ENCODE measurements around the gene TAS2R40.
A peak's percentile ranks its signal among the peaks of the same experiment; 100 is the strongest.

Gene TAS2R40

GRCh38 chr7:143237366-143237765, 15.5 kb downstream of the TAS2R40 start:
- no peak overlapping the region for H3K4me3 ChIP-seq (ENCODE audit: low read length in 2 of 2)
- no peak overlapping the region for H2BK15ac ChIP-seq (ENCODE audit: low read length)
- no peak overlapping the region for H2BK5ac ChIP-seq (ENCODE audit: low read length)
- peaks cover 0 to 3% (median 0%) of the 10 kb centered on the region in 3 experiments for H3K27me3 ChIP-seq (ENCODE audit: control insufficient read depth in 3 of 3, insufficient read depth in 3 of 3, low read depth in 1 of 3, low read length in 3 of 3)
- H3K9me3 ChIP-seq (replicated peaks in 1 of 2; ENCODE audit: control insufficient read depth in 2 of 2, insufficient read depth in 1 of 2, low read depth in 1 of 2, low read length in 2 of 2), result peaks cover 0 to 5% of the 10 kb centered on the region in 2 donors
- no peak overlapping the region for H3K4me2 ChIP-seq (ENCODE audit: insufficient read depth, low read length, poor library complexity, severe bottlenecking)
- H3K36me3 ChIP-seq (replicated peaks in 1 of 2; ENCODE audit: control insufficient read depth in 2 of 2, insufficient read depth in 2 of 2, low read length in 2 of 2), result no peaks in the 10 kb centered on the region
- no peak overlapping the region for H2AK5ac ChIP-seq (ENCODE audit: low read depth, low read length)
- no peak overlapping the region for H4K91ac ChIP-seq (ENCODE audit: low read depth, low read length, poor library complexity)
- no peak overlapping the region for H3K9ac ChIP-seq (ENCODE audit: low read depth, low read length, poor library complexity)
- no peak overlapping the region for H3K23ac ChIP-seq (ENCODE audit: low read depth, low read length, poor library complexity)
- no peak overlapping the region for H3K4ac ChIP-seq (ENCODE audit: low read length)
- no peaks in the 10 kb centered on the region for H3K79me1 ChIP-seq (ENCODE audit: low read depth, low read length)
- no peak overlapping the region for H2BK12ac ChIP-seq (ENCODE audit: low read length)
- H2AFZ ChIP-seq (ENCODE audit: low read length), result no peak overlapping the region
- H3K4me1 ChIP-seq (ENCODE audit: control insufficient read depth in 2 of 2, insufficient read depth in 1 of 2, low read depth in 1 of 2, low read length in 2 of 2), result peaks cover 0 to 1% of the 10 kb centered on the region in 2 donors
- no peak overlapping the region for H3K18ac ChIP-seq (ENCODE audit: low read length)
- H3K14ac ChIP-seq (ENCODE audit: low read length), result no peak overlapping the region
- H3K27ac ChIP-seq (replicated peaks; ENCODE audit: low read length), result no peak overlapping the region
- H2BK120ac ChIP-seq (ENCODE audit: low read depth, low read length), result no peak overlapping the region
- H4K8ac ChIP-seq (ENCODE audit: low read depth, low read length), result no peak overlapping the region
- DNase-seq (ENCODE audit: low spot score), result no peak

GRCh38 chr7:143238289-143238980, 16.6 kb downstream of the TAS2R40 start:
- Histone ChIP-seq H3K9me3 (replicated peaks in 1 of 2; ENCODE audit: control insufficient read depth in 2 of 2, insufficient read depth in 1 of 2, low read depth in 1 of 2, low read length in 2 of 2) (peaks cover 0 to 5% of the 10 kb centered on the region in 2 donors), H3K14ac (ENCODE audit: low read length) (no peak overlapping the region), H3K4me3 (ENCODE audit: low read length in 2 of 2) (no peak overlapping the region), H3K4ac (ENCODE audit: low read length) (no peak overlapping the region), H3K79me1 (ENCODE audit: low read depth, low read length) (no peaks in the 10 kb centered on the region), H2AK5ac (ENCODE audit: low read depth, low read length) (no peak overlapping the region), H2BK12ac (ENCODE audit: low read length) (no peak overlapping the region), H3K9ac (ENCODE audit: low read depth, low read length, poor library complexity) (no peak overlapping the region), H2BK15ac (ENCODE audit: low read length) (no peak overlapping the region), H4K8ac (ENCODE audit: low read depth, low read length) (no peak overlapping the region), H3K27me3 (ENCODE audit: control insufficient read depth in 3 of 3, insufficient read depth in 3 of 3, low read depth in 1 of 3, low read length in 3 of 3) (peaks cover 0 to 3% (median 0%) of the 10 kb centered on the region in 3 experiments), H3K4me1 (ENCODE audit: control insufficient read depth in 2 of 2, insufficient read depth in 1 of 2, low read depth in 1 of 2, low read length in 2 of 2) (peaks cover under 1 to 1% of the 10 kb centered on the region in 2 donors), H4K91ac (ENCODE audit: low read depth, low read length, poor library complexity) (no peak overlapping the region), H2BK5ac (ENCODE audit: low read length) (no peak overlapping the region), H3K27ac (replicated peaks; ENCODE audit: low read length) (no peak overlapping the region), H3K36me3 (replicated peaks in 1 of 2; ENCODE audit: control insufficient read depth in 2 of 2, insufficient read depth in 2 of 2, low read length in 2 of 2) (no peaks in the 10 kb centered on the region), H2AFZ (ENCODE audit: low read length) (no peak overlapping the region), H3K23ac (ENCODE audit: low read depth, low read length, poor library complexity) (no peak overlapping the region), H2BK120ac (ENCODE audit: low read depth, low read length) (no peak overlapping the region), H3K4me2 (ENCODE audit: insufficient read depth, low read length, poor library complexity, severe bottlenecking) (no peak overlapping the region), H3K18ac (ENCODE audit: low read length) (no peak overlapping the region)
- no CpG with 5 or more reads among the region's 1 CpG for WGBS, 2 donors (ENCODE audit: extremely low coverage in 2 of 2, insufficient read length in 2 of 2, insufficient replicate concordance in 1 of 2)
- DNase-seq (ENCODE audit: low spot score), result no peak

DNA sequence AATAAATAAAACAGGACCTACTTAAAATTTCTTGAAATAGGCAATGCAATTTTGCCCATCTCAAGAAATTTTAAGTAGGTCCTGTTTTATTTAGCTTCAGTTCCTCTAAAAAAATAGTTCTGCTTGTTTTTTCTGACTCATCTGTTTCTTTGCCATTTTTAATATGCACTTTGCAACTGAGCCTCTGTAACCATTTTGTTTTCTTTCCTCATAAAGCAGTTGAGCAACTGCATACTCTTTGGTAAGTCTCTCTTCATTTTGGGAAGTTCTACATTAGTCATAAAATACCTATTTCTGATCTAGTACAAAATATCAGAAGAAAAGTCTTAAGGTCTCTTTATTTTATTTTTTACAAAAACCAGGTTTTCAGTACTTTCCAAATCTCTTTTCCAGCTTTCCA, 18.0 kb downstream of the TAS2R40 start:
- no peak overlapping the region for H3K4me3 ChIP-seq (ENCODE audit: low read length in 2 of 2)

DNA sequence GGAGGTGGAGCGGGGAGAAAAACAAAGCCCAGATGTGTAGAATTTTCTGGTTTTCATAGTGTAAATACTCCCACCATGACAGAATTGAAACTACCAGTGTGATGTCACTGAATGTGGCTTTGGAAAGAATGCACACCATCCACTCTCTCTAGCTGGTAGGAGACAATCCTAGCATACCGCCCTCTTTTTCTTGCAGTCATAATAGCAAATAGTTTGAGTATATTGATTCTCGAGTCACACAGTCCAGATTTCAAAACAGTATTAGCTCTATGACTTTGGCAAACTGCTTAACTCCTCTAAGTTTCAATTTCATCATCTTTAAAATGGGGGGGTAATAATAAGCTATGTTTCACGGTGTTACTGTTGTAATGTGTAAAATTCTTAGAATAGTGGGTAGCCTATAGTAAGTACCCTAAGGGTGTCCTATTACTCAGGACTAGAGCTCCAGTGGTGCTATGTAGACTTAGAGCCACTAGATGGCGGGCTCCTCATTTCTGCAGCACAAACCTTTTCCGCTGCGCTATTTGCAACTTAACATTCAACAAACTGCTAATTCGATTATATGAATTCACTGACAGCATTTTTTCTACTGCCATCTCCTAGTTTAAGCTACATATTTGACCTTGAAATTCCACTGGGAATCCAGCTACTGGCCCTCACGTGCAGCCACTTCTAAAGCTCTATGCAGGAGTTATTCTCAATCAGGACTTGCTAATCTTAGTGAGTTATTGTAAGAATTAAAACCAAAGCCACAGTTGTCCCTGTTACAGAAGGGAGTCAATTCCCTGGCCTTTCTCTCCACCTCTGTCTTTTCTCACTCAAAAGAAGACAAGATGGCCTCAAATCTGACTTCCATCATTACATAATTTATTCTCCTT, 18.7 kb downstream of the TAS2R40 start:
- H3K9ac ChIP-seq (ENCODE audit: low read depth, low read length, poor library complexity), result no peak overlapping the region
- peak; percentile 63 for DNase-seq (ENCODE audit: low spot score)
- H3K14ac ChIP-seq (ENCODE audit: low read length), result no peak overlapping the region
- no peak overlapping the region for H2BK12ac ChIP-seq (ENCODE audit: low read length)
- no peak overlapping the region for H4K91ac ChIP-seq (ENCODE audit: low read depth, low read length, poor library complexity)
- peaks cover 0 to 5% of the 10 kb centered on the region in 2 donors for H3K9me3 ChIP-seq (replicated peaks in 1 of 2; ENCODE audit: control insufficient read depth in 2 of 2, insufficient read depth in 1 of 2, low read depth in 1 of 2, low read length in 2 of 2)
- H3K23ac ChIP-seq (ENCODE audit: low read depth, low read length, poor library complexity), result no peak overlapping the region
- no peak overlapping the region for H2AK5ac ChIP-seq (ENCODE audit: low read depth, low read length)
- H3K27ac ChIP-seq (replicated peaks; ENCODE audit: low read length), result no peak overlapping the region
- H3K4me1 ChIP-seq (ENCODE audit: control insufficient read depth in 2 of 2, insufficient read depth in 1 of 2, low read depth in 1 of 2, low read length in 2 of 2), result peaks cover 1 to 9% of the 10 kb centered on the region in 2 donors
- no peak overlapping the region for H2BK120ac ChIP-seq (ENCODE audit: low read depth, low read length)
- H3K4me3 ChIP-seq (ENCODE audit: low read length in 2 of 2), result no peak overlapping the region
- no peak overlapping the region for H3K4ac ChIP-seq (ENCODE audit: low read length)
- peak overlapping the region; percentile 49 for H2AFZ ChIP-seq (ENCODE audit: low read length)
- peaks cover 0 to 3% (median 0%) of the 10 kb centered on the region in 3 experiments for H3K27me3 ChIP-seq (ENCODE audit: control insufficient read depth in 3 of 3, insufficient read depth in 3 of 3, low read depth in 1 of 3, low read length in 3 of 3)
- whole genome bisulfite sequencing, 2 donors (ENCODE audit: extremely low coverage in 2 of 2, insufficient read length in 2 of 2, insufficient replicate concordance in 1 of 2), result no CpG with 5 or more reads among the region's 9 CpGs
- no peak overlapping the region for H3K18ac ChIP-seq (ENCODE audit: low read length)
- no peaks in the 10 kb centered on the region for H3K36me3 ChIP-seq (replicated peaks in 1 of 2; ENCODE audit: control insufficient read depth in 2 of 2, insufficient read depth in 2 of 2, low read length in 2 of 2)
- no peak overlapping the region for H2BK15ac ChIP-seq (ENCODE audit: low read length)
- H4K8ac ChIP-seq (ENCODE audit: low read depth, low read length), result no peak overlapping the region
- H3K79me1 ChIP-seq (ENCODE audit: low read depth, low read length), result no peaks in the 10 kb centered on the region
- no peak overlapping the region for H2BK5ac ChIP-seq (ENCODE audit: low read length)
- H3K4me2 ChIP-seq (ENCODE audit: insufficient read depth, low read length, poor library complexity, severe bottlenecking), result no peak overlapping the region

More for the DNA sequence above, 18.0 kb downstream of the TAS2R40 start:
- peaks cover 1 to 9% of the 10 kb centered on the region in 2 donors for H3K4me1 ChIP-seq (ENCODE audit: control insufficient read depth in 2 of 2, insufficient read depth in 1 of 2, low read depth in 1 of 2, low read length in 2 of 2)
- H3K9ac ChIP-seq (ENCODE audit: low read depth, low read length, poor library complexity), result no peak overlapping the region
- H2AK5ac ChIP-seq (ENCODE audit: low read depth, low read length), result no peak overlapping the region
- H3K36me3 ChIP-seq (replicated peaks in 1 of 2; ENCODE audit: control insufficient read depth in 2 of 2, insufficient read depth in 2 of 2, low read length in 2 of 2), result no peaks in the 10 kb centered on the region
- H2BK12ac ChIP-seq (ENCODE audit: low read length), result no peak overlapping the region
- H2BK5ac ChIP-seq (ENCODE audit: low read length), result no peak overlapping the region
- no peak overlapping the region for H3K27ac ChIP-seq (replicated peaks; ENCODE audit: low read length)
- H3K18ac ChIP-seq (ENCODE audit: low read length), result no peak overlapping the region
- H3K27me3 ChIP-seq (ENCODE audit: control insufficient read depth in 3 of 3, insufficient read depth in 3 of 3, low read depth in 1 of 3, low read length in 3 of 3), result peaks cover 0 to 3% (median 0%) of the 10 kb centered on the region in 3 experiments
- H3K79me1 ChIP-seq (ENCODE audit: low read depth, low read length), result no peaks in the 10 kb centered on the region
- no peak overlapping the region for H2BK15ac ChIP-seq (ENCODE audit: low read length)
- no peak overlapping the region for H3K4me2 ChIP-seq (ENCODE audit: insufficient read depth, low read length, poor library complexity, severe bottlenecking)
- H2AFZ ChIP-seq (ENCODE audit: low read length), result no peak overlapping the region
- DNase-seq (ENCODE audit: low spot score), result no peak
- H3K4ac ChIP-seq (ENCODE audit: low read length), result no peak overlapping the region
- no peak overlapping the region for H4K91ac ChIP-seq (ENCODE audit: low read depth, low read length, poor library complexity)
- H3K23ac ChIP-seq (ENCODE audit: low read depth, low read length, poor library complexity), result no peak overlapping the region
- no peak overlapping the region for H3K14ac ChIP-seq (ENCODE audit: low read length)
- H2BK120ac ChIP-seq (ENCODE audit: low read depth, low read length), result no peak overlapping the region
- H3K9me3 ChIP-seq (replicated peaks in 1 of 2; ENCODE audit: control insufficient read depth in 2 of 2, insufficient read depth in 1 of 2, low read depth in 1 of 2, low read length in 2 of 2), result peaks cover 0 to 5% of the 10 kb centered on the region in 2 donors
- H4K8ac ChIP-seq (ENCODE audit: low read depth, low read length), result no peak overlapping the region
